ENCODE measurements around the gene ANKRD66.
"Not testable (repeated sequence)": the region's sequence is repeated elsewhere in the genome, so short reads cannot be mapped to it uniquely, and the experiment has no call there.

The ANKRD66 gene

DNA sequence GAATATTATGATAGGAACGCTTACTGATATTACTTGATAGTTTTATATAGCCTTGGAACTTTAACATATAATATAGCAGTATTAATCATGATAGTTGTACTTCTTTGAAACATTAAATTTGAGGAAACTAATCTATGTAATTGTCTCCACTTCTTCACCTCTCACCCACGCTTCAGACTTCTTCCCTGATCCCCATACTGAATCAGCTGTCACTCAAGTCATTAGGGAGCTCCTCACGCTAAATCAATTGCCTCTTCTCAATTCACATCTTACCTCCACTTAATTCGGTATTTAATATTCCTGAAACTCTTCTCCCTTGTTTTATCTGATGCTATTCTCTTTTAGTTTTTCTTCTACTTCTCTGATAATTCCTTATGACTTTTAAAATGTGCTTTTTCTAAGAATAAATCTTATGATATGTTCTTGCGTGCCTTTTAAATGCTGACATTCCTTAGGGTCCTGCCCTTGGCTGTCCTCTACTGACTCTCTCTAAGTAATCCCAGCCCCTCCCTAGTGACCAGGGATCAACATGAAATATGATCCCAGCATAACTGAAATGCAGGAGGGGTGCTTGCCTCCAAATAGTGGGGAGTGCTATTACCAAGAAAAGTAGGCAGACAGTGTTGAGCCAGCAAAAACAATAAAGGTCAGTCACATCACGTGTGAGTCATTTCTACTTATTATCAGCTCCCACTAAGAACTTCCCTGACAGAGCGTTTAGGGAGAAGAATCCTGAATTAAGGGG, 9.9 kb downstream of the ANKRD66 start:
- no peak for DNase-seq

DNA sequence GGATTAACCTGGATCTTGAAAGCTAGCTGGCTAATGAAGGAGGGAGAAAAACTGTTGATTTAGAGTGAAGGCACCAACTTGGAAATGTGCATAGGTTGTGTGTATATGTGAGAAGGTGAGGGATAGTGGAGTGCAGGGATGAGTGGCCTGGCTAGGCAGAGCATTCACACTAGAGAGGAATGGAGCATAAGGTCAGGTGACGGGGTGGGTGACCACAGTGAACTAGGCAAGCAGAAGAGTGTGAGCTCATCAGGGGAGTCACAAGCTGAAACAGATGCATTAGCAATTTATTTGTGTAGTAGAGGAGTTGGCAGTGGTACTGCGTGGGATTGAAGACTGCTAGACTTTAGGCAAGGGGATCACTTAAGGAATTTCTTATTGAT, 10.5 kb downstream of the ANKRD66 start:
- DNase-seq = no peak

DNA sequence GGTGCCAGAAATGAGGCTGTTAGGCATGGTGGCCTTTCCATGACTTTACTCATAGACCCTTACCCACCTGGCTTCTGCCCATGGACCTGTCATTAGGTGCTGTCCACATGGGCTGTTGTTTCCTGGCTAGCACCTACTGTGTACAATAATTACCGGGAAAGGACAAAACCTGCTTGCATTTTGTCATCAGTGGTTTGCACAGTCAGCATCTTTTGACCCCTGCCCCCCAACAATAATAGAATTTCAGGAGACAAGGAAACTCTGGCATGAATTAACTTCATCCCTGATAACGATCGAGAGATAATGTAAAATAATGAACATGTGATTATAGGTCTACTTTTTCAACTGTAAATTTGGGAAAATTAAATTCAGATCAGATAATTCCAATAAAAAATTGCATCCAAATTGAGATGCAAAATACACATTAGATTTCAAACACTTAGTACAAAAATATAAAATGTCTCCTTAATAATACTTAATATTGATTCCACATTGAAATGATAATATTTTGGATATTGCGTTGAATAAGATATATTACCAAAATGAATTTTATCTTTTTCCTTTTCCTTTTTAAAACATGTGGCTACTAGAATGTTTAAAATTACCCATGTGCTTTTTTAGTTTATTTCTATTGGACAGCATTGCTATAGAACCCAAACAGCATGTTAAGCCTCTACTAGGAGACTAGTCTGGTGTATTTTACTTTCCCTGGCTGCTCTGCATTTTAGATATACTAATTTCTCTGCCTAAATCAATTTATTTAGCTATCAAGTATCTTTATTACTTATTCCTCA, 12.4 kb downstream of the ANKRD66 start:
- DNase-seq = no peak

DNA sequence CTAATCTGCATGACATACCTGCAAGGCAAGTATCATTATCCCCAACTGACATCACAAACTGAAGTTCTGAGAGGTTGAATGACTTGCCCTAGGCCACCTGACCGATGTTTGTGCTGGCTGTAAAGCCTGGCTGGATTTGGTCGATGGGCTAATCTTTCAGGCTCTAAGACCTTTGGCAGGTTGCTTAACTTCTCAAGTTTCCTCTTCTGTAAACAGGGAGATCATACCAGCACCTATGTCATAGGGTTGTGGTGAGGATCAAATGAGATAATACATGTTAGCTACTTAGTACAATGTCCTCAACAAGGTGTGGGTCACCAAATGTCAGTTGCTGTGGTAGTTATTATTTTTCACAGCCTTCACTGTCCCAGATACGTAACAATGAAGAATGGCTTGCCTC, 14.2 kb downstream of the ANKRD66 start:
- DNase-seq = no peak

DNA sequence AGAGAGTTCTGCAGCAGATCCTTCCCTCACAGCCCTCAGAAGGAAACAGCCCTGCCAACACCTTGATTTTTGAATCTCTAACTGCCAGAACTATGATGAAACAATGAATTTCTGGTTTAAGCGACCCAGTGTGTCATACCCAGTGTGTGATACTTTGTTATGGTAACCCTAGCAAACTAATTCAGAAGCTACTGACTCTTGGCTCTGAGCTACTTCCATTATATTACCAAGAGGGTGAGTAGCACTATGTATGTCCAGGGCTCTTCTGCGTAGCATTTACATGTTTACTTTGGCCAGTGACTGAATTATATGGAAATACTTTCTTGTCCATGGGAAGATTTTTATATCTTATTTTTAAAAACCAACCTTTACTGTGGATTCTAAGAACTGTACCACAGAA, 16.7 kb downstream of the ANKRD66 start:
- DNase-seq = no peak

DNA sequence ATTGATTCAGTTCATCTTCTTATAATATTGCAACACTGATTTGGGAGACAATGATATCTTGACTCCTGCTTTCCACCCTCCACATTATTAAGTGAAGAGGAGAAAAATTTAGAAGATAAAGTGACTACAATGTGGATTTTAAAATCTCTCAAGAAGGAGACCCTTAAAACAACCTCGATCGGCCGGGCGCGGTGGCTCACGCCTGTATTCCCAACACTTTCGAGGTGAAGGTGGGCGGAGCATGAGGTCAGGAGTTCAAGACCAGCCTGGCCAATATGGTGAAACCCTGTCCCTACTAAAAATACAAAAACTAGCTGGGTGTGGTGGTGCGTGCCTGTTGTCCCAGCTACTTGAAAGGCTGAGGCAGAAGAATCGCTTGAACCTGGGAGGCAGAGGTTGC, 17.5 kb downstream of the ANKRD66 start:
- DNase-seq = not testable (repeated sequence)

DNA sequence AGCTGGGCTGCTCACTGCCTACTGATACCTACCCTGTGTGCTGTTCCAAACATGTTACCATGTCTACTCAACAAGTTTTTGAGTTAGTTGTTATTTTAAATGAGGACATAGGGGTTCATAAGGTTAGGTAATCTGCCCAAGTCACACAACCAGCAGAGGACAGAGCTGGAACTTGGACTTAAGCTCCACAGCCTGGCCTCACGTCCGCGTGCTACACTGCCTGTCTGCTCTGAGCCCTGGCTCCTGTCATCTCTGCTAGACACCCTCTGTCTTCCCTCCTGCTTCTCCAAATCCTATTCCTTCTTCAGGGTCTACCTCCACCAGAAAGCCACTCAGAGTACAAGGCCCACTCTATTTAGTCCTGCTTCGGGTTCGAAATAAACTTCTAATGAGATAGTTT, 18.2 kb downstream of the ANKRD66 start:
- no peak for DNase-seq

DNA sequence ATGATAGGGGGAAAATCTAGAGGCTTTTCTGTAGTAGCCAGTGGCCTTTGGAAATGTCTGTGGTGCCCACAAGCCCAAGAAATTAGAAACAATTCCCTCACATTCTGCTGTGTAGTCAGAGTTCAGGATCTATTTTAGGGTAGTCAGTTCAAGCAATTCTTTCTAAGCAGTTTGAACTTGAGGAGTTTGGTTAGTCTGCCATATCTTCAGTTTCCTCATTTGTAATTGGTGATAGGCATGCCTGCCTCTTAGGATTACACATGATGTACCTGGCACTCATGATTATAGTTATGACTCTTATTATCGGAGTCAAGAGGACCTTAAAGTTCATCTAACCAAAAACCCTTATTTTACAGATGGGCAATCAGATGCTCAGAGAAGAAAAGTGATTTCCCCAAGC, 25.3 kb downstream of the ANKRD66 start:
- no peak for DNase-seq

DNA sequence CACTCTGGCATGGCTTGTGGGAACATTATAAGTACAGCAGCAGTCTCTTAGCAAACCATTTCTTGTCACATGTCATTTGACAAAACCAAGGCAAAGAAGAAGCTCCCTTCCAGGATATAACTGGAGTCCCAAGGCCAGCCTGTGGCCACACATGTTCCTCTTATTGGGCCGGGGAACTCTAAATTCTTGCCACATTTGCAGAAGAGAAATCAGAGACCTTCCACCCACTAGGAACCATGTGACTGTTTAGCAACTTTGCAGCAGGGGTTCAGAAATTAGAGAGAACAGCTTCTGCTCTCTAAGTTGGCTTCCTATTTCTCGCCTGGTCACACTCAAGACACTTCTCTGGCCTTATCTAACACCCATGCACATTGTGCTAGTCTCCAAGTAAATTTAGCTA, 26.0 kb downstream of the ANKRD66 start:
- DNase-seq = no peak

DNA sequence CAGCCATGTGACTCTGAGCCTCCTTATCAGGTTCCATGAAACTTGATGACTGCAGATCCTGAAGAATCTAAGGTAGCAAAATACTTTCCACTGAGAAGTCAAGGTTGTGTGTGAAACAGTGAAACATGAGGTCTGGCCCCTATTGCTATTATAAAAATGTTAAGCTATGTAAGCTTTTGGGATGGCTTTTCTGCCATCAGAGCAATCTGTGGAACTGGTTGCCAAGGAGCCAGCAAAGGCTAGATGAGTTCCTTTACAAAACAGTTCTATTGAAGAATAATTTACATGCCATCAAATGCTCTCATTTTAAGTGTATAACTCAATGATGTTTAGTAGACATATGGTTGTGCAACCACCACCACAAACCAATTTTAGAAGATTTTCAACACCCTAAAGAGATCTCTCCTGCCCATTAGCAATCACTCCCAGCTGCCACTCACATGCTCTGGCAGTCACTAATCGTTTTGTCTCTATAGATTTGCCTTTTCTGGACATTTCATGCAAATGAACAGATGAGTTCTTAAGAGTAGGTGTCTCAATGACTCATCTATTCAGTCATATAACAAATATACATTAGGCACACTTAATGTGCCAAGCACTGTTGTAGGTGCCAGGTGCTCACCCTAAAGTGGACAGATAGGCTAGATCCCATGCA, 26.6 kb downstream of the ANKRD66 start:
- DNase-seq = no peak

DNA sequence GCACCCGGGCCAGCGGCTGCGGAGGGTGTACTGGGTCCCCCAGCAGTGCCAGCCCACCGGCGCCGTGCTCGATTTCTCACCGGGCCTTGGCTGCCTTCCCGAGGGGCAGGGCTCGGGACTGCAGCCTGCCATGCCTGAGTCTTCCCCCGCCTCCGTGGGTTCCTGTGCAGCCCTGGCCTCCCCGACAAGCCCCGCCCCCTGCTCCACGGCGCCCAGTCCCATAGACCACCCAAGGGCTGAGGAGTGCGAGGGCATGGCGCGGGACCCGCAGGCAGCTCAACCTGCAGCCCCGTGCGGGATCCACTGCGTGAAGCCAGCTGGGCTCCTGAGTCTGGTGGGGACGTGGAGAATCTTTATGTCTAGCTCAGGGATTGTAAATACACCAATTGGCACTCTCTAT, 28.0 kb downstream of the ANKRD66 start:
- DNase-seq = not testable (repeated sequence)

DNA sequence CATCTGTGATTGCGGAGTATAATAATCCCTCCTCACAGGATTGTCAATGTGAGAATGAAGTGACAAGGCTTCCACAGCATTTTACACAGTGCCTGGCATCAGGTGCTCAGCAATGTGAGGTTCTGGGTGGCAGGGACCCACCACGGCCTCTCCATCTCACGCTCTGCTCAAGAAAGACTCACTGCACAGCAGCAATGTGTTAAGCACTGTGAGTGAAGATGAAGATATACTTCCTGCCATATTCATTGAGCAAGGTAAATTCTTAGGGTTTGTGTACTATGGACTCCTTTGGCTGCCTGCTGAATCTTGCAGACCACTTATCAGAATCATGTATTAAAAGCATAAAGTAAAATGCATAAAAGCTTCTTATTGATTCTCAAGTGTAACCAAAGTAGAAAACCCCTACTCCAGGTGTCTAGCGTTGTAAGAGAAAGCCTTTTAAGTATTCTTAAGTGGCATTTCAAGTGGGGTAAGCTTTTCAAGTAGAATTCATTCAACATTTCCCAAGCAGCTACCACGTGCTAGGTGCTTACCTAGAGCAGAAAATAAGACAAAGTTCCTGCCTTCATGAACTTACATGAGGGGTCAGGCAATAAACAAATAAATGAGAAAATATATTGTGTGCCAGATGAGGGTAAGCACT, 29.5 kb downstream of the ANKRD66 start:
- no peak for DNase-seq

DNA sequence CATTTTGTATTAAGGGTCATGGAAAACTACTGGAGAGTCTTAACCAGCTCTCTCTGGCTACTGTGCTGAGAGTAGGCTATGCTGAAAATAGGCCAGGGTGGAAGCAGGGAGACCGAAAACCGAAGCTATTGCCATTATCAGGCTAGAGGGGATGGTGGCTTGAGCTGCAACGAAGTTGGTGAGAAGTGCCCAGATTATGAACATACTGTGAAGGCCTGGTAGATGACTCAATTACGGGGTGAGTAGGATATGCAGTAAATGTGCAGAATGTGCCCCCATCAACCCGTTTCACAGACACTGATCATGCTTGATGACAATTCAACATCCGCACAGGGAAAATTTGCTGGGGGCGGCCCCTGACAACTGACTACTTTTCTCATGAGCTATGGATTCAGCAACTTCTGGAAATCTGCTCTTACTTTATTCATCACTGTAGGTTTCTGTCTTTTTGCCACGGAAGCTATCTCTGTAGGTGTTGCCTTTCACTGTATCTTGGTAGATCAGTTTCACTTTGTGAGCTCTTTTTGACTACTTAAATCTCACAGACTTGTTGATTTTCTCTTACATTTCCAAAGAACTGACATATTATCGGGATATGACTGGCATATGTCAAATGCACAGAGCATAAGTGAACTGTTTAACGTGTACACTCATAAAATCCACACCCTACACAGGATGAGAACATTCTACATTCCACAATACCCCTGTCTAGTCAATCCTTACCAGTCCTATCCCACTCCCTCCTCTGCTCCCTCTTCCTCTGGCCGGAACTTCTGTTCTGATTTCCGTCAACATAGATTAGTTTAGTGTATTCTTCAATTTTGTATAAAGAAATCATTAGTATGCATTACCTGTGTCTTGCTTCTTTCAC, 31.0 kb downstream of the ANKRD66 start:
- DNase-seq = no peak

DNA sequence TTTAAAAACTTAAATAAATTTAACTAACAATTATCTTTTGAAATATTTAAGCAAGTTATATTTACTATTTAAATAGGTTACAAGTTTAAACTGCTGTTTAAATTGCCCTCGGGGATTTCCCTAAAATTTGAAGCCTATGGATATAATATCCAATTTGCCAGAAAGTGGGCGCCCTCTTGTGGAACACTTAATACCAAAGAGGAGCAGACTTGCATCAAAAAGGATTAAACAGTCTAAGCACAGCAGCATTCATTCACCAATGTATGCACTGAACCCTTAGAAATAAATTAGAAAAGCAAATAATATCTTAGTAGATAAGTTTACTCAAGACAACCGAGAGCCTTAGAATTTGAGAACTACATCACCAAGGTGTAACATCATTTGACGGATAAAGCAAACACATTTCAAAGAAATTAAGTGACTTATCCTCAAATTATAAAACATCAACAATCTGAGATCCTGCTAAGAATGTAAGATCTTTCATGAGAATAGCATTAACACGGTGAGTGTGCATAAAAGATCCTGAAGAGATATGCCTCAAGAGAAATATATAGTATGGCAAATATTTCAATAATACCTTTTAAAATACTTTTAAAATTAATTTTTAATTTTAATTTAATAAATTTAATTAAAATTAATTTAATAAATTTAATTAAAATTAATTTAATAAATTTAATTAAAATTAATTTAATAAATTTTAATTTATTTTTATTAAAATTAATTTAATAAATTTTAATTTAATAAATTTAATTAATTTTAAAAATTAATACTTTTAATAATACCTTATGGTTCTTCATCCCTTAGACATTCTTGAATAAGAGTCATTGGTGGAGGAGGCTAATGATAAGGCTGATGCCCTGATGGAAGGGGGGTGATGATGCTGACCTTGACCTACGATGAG, 35.0 kb downstream of the ANKRD66 start:
- no peak for DNase-seq

DNA sequence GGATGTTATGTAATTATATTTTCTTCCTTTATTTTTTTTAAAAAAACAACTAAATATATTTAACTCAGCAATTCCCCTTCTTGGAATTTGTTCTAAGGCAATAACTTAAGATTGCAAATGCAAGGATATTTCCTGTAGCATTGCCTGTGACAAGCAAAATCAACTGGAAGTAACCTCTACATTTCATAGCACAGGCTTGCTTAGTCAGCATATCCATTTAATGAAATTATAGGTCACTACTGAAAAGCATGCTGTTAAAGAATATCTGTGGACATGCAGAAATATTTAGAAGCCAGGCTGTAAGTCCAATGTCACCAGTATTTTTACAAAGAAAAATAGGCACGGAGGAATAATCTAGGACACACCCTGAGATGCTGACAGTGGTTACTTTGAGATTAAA, 37.8 kb downstream of the ANKRD66 start:
- no peak for DNase-seq

DNA sequence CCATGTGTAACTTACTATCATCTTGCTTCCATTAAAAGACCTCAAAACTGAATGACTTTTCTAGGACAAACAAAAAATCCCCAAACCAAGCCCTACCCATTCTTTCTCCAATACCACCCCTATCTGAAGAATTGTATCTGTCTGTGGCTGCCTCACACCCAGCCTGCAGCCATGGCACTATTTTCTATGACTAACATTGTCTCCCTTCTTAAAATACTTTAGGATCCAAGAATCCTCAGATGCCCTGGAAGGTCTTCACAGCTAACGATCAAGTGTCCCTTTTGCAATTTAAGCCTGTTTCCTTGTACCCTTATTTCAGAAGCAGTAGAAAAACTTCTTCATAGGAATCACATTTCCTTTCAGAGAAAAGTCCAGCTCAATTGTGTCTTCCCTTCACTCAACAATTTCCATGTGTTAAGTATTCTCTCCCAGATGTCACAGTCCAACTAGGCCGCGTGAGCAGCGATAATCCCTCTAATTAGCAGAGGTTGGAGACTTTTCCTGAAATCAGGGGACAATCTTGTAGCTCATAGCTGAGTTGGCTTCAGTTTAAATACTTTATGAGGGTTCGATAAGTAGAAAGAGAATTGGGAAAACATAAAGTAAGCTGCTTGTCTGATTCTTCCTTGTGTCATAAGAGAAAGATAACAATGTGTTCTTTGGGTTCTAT, 41.3 kb downstream of the ANKRD66 start:
- no peak for DNase-seq

DNA sequence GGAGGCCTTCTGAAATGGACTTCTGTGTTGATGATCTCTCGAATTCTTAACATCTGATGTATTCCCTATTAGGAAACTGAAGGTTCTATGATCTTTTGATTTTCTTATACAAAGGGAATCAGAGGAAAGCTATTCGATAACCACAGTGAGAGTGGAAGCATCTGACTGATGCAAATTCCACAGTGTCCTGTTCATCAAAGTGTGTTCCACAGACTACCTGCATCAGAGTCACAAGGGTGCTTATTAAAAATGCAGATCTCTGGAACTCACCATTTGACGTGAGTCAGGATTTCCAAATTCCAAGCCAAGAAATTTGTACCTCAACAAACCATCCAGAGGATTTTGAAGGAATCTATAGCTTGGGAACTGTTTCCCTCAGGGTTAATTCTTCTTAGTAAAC, 42.1 kb downstream of the ANKRD66 start:
- DNase-seq = no peak

DNA sequence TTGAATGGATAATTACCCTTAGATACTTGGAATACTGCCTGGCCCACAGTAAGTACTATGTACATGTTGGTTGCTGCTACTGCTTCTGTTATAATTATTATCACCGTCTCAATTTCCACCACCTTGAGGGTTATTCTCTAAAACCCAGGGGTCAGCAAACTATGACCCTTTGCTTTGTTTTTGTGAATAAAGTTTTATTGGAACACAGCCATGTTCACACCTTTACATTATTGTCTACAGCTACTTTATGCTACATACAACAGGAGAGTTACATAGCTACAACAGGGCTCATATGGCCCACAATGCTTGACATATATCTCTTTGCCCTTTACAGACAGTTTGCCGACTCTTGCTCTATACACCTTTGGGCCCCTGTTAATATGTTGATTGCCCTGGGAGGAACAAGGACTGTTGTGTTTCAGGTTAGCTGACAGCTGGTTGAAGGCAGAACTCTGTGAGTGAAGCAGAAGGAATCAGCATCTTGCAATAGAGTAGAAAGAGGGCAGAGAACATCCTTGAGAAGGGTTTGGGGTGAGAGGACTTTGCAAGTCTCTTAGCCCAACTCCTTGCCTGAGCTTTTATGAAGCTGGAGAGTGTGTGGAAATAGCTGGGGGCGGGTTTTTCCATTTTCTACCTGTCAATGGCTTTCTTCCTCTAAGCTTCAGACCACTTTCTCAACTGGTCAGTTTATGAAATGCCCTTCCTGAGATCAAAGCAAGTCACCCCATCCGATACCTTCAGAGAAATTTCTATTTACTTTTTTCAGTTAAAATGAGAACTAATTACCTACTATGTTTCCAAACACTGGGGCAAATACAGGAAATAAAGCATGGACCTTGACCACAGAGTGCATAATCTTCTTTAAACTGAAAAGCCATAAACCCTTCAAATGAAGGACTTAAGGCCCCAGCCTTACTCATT, 43.0 kb downstream of the ANKRD66 start:
- DNase-seq = no peak

DNA sequence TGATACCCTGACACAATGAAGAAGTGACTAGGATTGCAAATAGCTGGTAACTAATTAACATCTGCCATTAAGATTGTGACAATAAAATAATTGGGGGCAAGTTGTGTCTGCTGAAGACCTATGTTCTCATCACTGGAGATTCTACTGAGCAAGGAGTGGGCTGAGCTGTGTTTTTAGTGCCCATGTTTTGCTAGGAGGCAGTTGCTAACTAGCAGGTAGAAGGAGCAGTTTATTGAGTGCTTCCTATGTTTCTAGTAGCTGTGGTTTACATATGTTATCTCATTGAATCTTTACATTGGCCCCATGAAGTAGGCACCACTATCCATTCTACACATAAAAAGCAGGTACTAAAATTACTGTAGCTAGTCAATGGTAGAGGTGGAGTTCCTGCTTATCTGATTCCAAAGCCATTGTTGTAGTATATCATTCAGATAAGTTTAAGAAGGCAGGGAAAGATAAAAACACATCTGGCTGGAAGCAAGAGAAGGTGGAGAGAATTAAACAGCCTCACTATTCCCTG, 43.7 kb downstream of the ANKRD66 start:
- DNase-seq = no peak
